Effector memory CD4-positive, alpha-beta T cell (primary cell): ENCODE data around the gene SIK3.
A peak's percentile ranks its signal among the peaks of the same experiment; 100 is the strongest.

Source experiments
- DNase-seq, 3 donors: peaks; one replicate each; pipeline ENCODE4 v3.0.0-alpha.2; 2020
- H3K27ac ChIP-seq: 2 replicates; pipeline ENCODE4 v1.7.0; 2013; ENCODE audit warnings: mild to moderate bottlenecking, low read length, moderate library complexity; ENCODE audit not compliant: insufficient read depth, poor library complexity, severe bottlenecking
- H3K27me3 ChIP-seq: replicated peaks from 2 replicates; pipeline ENCODE4 v1.7.0; 2013; ENCODE audit warnings: mild to moderate bottlenecking, low read length; ENCODE audit not compliant: insufficient read depth, control insufficient read depth, poor library complexity, severe bottlenecking
- H3K36me3 ChIP-seq: 2 replicates; pipeline ENCODE4 v1.7.0; 2013; ENCODE audit warnings: mild to moderate bottlenecking, low read length, moderate library complexity; ENCODE audit not compliant: control insufficient read depth, insufficient read depth
- H3K4me1 ChIP-seq: 2 replicates; pipeline ENCODE4 v1.7.0; 2013; ENCODE audit warnings: low read length, mild to moderate bottlenecking; ENCODE audit not compliant: control insufficient read depth, insufficient read depth, poor library complexity, severe bottlenecking
- H3K4me3 ChIP-seq: 2 replicates; pipeline ENCODE4 v1.7.0; 2013; ENCODE audit warnings: low read length, low read depth, mild to moderate bottlenecking; ENCODE audit not compliant: insufficient read depth, poor library complexity, severe bottlenecking
- H3K9me3 ChIP-seq: 2 replicates; pipeline ENCODE4 v1.7.0; 2013; ENCODE audit warnings: mild to moderate bottlenecking, low read length, moderate library complexity; ENCODE audit not compliant: control insufficient read depth

Gene SIK3

DNA sequence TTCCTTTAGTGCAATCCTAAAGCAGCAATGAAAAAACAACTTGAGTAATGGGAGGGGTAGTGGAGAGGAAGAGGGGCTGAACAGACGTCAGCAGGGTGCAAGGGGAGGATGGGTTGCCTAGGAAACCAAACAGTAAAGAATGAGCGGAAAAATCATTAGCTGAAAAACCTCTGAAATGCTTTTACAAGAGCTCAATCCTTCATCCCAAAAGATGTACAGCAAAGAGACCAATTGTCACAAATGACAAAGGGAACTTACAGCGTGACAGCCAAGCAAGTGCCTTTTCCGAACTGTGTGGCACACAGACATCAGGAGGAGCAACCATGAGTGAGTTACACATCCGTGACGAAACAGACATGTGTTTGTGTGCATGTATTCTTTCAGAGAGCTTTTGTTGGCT is 104.6 kb downstream of the SIK3 start:
- H3K36me3 ChIP-seq, result no peaks in the 10 kb centered on the region
- no peaks in the 10 kb centered on the region for H3K27me3 ChIP-seq
- peak in 1 of 3 donors; percentile 28 for DNase-seq
- peaks cover 10% of the 10 kb centered on the region for H3K4me1 ChIP-seq
- no peaks in the 10 kb centered on the region for H3K9me3 ChIP-seq
- H3K27ac ChIP-seq, result no peak overlapping the region
- H3K4me3 ChIP-seq, result no peak overlapping the region

DNA sequence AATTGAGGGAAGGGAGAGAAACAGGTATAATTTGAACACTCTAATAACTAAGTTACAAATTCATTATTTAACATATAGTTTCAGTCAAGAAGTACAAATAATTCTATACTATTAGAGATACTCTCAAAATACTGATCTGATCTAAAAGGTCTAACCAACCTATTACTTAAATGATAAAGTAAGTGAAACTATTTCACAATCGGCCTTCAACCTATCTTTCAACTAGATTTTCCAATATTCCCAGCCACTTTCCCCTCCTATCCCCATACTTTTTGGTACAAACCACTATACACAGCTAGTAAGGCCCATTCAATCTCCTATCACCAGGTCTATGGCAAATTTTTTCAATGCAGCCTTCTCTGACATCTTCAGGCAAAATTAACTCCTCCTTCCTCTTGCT is 106.7 kb downstream of the SIK3 start:
- Histone ChIP-seq H3K9me3 (no peaks in the 10 kb centered on the region), H3K4me3 (no peak overlapping the region), H3K36me3 (no peaks in the 10 kb centered on the region), H3K27ac (no peak overlapping the region), H3K27me3 (no peaks in the 10 kb centered on the region), H3K4me1 (peaks cover 10% of the 10 kb centered on the region)
- no peak for DNase-seq

DNA sequence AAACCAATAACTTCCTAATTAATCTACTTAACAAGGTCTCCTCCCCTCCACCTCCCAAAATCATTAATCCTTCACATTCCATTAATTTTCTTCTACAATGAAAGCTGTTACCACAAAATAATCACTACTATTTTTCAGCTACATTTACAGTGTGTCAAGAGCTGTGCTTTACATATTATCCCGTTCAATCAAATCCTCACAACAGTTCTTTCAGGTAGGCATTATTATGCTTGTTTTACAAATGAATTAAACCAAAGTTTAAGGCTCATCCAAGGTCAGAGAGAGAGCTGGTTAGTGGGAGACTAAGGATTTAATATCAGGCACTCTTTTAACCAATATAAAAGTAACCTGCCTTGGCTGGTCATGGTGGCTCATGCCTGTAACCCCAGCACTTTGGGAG is 107.4 kb downstream of the SIK3 start:
- Histone ChIP-seq H3K36me3 (no peaks in the 10 kb centered on the region), H3K4me1 (peaks cover 10% of the 10 kb centered on the region), H3K27ac (no peak overlapping the region), H3K4me3 (no peak overlapping the region), H3K9me3 (no peaks in the 10 kb centered on the region), H3K27me3 (no peaks in the 10 kb centered on the region)
- DNase-seq, result no peak

DNA sequence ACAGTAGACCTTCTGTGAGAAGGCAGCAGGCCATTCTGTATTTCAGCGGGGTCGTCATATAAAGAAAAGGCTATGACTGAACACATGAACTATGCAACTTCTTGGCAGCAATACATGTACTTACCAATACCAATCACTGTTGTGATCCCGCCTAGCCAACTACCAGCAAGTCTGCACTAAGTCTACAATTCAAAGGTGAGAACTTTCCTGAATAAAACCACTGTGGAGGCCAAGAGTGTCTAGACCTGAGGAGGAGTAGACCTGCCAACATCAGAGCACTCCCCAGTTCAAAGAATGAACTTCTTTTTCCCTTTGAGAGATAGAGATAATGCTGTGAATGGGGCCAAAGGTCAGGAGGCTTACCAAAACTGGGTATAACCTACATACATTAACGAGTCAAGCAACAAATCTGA is 108.2 kb downstream of the SIK3 start:
- no peak for DNase-seq
- no peak overlapping the region for H3K4me3 ChIP-seq
- H3K9me3 ChIP-seq, result no peaks in the 10 kb centered on the region
- no peak overlapping the region for H3K27ac ChIP-seq
- H3K36me3 ChIP-seq, result no peaks in the 10 kb centered on the region
- no peaks in the 10 kb centered on the region for H3K27me3 ChIP-seq
- peaks cover 10% of the 10 kb centered on the region for H3K4me1 ChIP-seq

DNA sequence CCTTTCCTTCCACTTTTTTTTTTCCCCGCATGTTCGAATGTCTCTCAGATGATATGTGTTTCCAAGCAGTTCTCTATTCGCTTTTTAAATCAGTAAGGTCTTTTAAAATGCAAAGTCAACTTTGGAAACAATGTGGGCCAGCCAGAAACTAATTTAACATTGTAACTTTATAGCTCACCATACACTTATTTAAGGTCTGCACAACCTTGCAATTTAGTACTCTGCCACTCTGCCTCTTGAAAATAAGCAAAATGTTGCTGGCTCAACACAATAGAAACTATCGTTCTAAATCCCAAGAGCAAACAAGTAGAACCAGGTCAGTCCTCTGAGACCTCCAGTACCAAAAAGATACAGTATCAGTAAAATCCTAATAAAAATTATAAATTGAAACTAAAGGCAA is 109.0 kb downstream of the SIK3 start:
- peaks cover 6% of the 10 kb centered on the region for H3K4me1 ChIP-seq
- H3K27me3 ChIP-seq, result no peaks in the 10 kb centered on the region
- no peaks in the 10 kb centered on the region for H3K9me3 ChIP-seq
- H3K27ac ChIP-seq, result no peak overlapping the region
- no peaks in the 10 kb centered on the region for H3K36me3 ChIP-seq
- no peak overlapping the region for H3K4me3 ChIP-seq
- no peak for DNase-seq

DNA sequence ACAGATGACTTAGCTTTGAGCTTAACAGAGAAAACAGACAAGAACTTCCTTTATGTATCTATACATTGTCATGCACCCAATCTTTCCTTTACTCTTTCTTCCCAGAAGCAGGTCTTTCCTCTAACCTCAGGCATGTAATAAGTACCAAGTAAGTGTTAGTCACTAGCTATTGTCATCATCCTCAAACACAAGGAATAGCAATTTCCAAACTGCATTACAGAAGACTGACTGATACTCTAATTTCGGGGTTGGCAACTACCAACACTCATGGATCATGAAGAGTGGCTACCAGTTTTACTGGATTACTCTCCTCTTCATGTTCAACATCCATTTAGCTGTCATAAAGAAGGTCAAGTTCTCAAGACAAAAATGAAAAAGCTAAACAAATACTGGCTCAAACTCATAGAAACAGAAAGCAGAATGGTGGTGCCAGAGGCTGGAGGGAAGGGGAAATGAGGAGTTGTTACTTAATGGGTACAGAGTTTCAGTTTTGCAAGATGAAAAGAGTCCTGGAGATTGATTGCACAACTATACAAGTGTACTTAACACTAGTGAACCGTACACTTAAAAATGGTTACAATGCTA is 111.6 kb downstream of the SIK3 start:
- Histone ChIP-seq H3K27ac (no peak overlapping the region), H3K36me3 (no peaks in the 10 kb centered on the region), H3K9me3 (no peaks in the 10 kb centered on the region), H3K4me1 (no peaks in the 10 kb centered on the region), H3K27me3 (no peaks in the 10 kb centered on the region), H3K4me3 (no peak overlapping the region)
- no peak for DNase-seq

DNA sequence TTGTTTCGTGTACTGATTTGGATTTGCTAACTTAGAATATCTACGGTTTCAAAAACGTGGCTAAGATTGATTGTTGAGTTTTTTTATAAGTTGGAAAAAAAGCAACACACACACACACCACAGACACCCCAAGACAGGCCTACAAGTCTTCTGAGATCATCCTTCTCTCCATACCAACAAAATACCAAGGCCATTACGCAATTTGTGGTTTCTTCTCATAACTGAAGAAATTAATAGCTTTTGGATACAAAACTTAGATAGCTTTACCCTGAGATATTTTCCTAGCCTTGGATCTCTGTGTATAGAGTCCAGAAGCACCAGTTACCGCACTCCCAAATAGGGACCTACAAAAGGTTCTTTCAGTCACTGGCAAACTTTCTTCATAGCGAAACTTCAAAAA is 113.6 kb downstream of the SIK3 start:
- DNase-seq, result no peak
- no peaks in the 10 kb centered on the region for H3K4me1 ChIP-seq

DNA sequence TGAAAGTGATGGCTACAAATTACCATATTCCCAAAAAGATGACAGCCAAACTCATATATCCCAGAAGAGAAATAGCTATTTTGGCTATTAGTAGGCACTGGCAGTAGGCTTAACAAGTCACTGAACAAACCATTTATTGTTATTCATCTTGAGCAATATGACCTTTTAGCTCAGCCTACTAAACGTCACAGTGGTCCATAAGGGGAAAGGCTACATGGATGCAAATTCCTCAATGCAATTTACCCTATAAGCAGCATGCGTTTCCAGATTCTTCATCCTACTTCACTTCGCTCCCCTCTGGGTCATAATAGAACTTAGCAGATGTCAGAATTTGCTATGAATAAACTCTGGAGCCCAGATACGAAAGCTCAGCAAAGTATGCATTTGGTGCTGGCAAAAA is 114.0 kb downstream of the SIK3 start:
- no peaks in the 10 kb centered on the region for H3K4me1 ChIP-seq
- H3K9me3 ChIP-seq, result no peaks in the 10 kb centered on the region
- H3K27me3 ChIP-seq, result no peaks in the 10 kb centered on the region
- no peak for DNase-seq
- H3K4me3 ChIP-seq, result no peak overlapping the region
- H3K36me3 ChIP-seq, result no peaks in the 10 kb centered on the region
- H3K27ac ChIP-seq, result no peak overlapping the region

More for the DNA sequence above, 113.6 kb downstream of the SIK3 start:
- Histone ChIP-seq H3K27me3 (no peaks in the 10 kb centered on the region), H3K9me3 (no peaks in the 10 kb centered on the region), H3K27ac (no peak overlapping the region), H3K36me3 (no peaks in the 10 kb centered on the region), H3K4me3 (no peak overlapping the region)

DNA sequence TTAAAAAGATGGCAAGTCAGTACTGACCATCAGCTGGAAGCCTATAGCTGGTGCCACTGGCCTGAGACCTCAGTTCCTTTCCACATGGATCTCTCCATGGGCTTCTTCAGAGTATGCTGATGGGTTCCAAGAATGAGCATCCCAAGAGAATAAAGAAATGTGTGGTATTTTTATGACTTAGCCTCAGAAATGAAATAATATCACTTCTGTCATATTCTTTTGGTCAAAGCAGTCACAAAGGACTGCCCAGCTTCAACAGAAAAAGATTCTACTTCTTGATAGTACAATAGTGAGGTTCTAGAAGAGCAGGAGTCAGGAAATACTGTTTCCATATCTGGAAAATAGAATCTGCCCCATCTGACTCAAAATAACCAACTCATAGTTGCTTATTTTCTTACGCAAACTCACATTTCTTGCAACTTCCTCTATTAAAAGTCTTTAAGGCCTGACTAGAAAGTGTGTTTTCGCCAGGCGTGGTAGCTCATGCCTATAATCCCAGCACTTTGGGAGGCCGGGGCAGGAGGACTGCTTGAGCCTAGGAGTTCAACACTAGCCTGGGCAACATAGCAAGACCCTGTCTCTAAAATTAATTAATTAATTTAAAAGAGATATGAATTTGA is 116.9 kb downstream of the SIK3 start:
- no peaks in the 10 kb centered on the region for H3K36me3 ChIP-seq
- no peaks in the 10 kb centered on the region for H3K4me1 ChIP-seq
- no peak for DNase-seq
- H3K9me3 ChIP-seq, result no peaks in the 10 kb centered on the region
- no peak overlapping the region for H3K27ac ChIP-seq
- no peak overlapping the region for H3K4me3 ChIP-seq
- no peaks in the 10 kb centered on the region for H3K27me3 ChIP-seq

DNA sequence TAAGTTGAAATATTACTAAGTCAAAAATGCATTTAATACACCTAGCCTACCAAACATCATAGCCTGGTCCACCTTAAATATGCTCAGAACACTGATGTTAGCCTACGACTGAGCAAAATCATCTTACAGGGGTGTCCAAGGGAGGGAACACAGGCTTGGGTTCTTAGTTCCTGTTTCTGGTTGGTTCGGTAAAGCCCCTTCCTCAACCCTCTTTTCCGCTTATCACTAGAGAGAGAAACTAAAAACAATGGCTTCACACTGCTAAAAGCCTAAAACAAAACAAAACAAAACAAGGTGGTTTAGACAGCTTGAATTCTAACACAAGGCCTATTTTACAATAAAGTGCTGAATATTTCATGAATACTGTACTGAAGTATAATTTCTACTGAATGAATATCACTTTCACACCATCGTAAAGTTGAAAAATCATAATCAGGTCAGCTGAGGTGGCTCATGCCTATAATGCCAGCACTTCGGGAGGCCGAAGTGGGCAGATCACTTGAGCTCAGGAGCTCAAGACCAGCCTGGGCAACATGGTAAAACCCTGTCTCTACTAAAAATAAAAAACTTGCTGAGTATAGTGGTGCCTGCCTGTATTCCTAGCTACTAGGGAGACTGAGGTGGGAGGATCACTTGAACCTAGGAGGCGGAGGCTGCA is 118.0 kb downstream of the SIK3 start:
- Histone ChIP-seq H3K36me3 (no peaks in the 10 kb centered on the region), H3K9me3 (no peaks in the 10 kb centered on the region), H3K27me3 (no peaks in the 10 kb centered on the region), H3K4me3 (no peak overlapping the region), H3K27ac (peak overlapping the region; percentile 11), H3K4me1 (no peaks in the 10 kb centered on the region)
- no peak for DNase-seq
